ENCODE measurements around the gene AGPAT2.

AGPAT2 gene

DNA sequence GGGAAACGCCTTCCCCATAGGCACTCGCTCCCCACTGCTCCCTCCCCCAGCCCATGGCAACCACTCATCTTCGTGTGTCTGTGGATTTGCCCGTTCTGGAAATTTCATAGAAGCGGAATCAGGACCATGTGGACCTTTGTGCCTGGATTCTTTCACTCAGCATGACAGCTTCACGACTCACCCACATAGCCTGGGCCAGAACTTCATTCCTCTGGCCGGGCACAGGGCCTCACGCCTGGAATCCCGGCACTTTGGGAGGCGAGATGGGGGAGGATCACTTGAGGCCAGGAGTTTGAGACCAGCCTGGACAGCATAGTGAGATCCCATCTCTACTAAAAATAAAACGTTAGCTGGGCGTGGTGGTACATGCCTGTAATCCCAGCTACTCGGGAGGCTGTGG, 13.0 kb upstream of the AGPAT2 start:
- no peak for DNase-seq

DNA sequence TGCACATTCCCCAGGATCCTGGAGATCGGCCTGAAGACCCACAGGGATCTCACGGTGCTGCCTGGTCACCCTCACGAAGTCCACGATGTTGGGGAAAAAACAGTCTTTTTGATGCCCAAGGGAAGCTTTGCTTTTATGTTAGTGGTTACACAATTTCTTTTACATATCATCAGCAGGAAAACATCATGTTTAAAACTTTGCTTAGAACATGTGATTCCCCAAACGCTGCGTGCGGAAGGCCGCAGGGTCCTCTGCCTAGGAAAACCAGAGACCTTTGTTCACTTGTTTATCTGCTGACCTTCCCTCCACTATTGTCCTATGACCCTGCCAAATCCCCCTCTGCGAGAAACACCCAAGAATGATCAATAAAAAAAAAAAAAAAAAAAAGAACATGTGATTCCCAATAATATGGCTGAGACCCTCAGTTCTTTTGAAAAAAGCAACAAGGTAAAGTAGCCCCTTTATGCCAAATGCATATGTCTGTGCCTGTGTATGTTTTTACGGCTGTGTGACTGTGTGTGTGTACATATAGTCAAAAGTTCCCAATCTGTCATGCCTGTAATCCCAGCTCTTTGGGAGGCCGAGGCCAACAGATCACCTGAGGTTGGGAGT, 11.5 kb upstream of the AGPAT2 start:
- DNase-seq = no peak

DNA sequence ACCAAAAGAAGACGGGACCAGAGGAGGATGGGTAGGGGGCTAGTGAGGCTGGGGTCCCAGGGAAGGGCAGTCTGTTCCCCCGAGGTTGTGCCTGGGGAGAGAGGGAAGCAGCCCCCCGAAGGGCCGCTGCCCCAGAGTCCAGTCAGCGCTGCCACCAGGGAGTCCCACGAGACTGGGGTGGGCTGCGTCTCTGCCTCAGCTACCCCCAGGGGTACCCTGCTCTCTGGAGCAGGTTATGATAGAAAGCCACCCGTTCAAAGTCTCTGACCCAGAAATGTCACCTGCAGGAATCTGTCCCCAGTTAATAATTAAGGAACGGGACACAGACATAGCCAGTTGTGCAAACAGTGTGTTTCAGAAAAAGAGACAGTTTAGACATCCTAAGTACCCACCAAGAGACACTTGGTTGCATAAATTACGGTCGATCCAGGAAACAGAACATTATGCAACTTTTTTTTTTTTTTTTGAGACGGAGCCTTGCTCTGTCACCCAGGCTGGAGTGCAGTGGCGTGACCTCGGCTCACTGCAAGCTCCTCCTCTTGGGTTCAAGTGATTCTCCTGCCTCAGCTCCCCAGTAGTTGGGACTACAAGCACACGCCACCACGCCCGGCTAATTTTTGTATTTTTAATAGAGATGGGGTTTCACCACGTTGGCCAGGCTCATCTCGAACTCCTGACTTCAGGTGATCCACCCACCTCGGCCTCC, 10.7 kb upstream of the AGPAT2 start:
- no peak for DNase-seq

DNA sequence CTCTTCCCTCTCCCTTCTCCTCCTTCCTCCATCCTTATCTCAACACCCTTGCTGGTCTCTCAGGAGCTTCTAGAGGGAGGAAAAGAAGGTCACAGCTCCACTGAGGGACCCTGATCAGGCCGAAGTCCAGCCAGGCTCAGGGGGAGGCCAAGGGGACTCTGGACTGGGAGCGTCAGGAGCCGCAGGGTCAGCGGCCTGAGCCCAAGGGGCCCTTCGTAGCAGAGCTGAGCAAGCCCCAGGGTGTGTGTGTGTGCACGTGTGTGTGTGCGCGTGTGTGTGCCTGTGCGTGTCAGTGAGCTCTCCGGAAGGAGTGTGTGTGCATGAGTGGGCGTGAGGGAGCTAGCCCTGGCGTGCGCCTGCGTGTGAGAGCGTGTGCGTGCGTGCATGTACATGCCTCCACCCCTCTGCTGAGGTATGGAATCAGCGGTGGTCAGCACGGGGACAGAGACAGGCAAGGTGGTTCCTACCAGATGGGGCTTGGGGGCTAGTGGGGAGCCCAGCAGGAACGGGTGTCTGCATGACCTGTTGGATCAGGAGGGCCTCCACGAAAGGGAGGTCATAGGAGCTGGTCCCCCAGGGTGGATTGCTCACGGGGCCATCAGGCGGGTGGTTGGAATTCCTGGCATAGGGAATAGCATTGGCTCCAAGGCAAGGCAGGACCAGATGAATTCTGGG, 10.0 kb upstream of the AGPAT2 start:
- no peak for DNase-seq

DNA sequence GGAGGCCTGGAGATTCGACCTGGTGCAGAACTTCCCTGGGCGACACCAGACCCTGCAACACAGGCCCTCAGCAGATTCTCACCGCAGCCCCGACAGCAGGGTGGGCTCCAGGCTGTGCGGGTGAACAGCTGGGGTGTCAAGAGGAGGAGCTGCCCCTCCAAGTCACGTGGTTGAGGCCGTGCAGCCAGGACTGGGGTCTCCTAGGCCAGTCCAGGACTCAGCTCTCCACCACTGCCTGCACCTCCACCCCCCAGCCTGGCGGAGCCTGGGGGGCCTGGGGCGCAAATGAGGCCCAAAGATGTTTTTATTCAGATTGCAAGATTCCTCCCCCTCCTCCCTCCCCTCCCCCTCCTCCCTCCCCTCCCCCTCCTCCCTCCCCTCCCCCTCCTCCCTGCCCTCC, 9.2 kb upstream of the AGPAT2 start:
- no peak for DNase-seq

DNA sequence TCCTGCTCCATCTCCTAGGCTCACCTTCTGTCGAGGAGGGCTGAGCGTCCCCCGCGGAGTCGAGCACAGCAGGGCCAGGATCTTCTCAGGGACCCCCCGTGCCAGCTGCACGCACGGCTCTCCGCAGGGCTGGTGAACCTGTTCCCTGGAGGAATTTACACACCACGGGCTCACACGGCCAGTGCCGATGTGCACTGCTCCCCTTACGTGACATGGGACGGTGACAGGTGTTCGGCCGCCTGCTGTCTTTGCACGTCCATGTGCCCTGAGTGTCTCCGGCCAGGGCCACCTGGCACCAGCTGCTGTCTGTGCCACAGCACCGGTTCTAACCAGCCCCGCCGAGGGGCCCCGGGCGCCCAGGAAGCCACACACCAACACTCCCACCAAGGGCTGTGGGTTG, 8.7 kb upstream of the AGPAT2 start:
- DNase-seq = no peak

DNA sequence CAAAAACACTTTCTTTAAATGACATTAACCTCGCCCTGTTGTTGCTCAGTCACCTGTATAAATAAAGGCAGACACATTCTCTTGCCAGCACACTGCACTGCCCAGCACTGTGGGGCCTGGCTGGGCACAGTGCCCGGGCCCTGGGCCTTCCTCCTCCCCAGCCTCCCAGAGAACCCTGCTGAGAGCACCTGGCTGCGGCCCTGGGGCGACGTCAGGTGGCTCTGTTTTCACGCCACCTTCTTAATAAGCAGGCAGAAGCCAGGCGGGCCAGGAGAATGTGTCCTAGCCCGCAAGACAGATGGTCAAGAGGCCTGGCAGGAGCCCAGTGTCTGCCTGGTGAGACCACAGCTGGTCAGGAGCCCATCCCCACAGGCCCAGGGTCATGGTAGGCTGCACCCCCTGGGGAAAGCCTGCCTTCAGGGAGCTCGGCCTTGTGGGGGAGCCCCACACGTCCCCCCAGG, 8.2 kb upstream of the AGPAT2 start:
- no peak for DNase-seq

DNA sequence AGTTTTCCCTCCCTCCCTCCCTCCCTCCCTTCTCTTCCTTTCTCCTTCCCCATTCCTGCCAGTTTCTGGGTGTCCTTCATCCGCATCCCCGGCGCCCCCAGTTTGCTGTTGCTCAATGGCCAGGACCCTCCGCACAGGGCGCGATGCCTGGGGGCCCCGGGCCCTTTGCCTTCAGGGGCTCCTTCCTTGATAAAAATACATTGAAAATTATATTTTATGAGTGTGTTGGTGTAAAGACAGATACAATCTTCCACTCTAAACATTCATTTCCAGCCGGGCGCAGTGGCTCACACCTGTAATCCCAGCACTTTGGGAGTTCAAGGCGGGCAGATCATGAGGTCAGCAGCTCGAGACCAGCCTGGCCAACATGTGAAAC, 7.6 kb upstream of the AGPAT2 start:
- no peak for DNase-seq

DNA sequence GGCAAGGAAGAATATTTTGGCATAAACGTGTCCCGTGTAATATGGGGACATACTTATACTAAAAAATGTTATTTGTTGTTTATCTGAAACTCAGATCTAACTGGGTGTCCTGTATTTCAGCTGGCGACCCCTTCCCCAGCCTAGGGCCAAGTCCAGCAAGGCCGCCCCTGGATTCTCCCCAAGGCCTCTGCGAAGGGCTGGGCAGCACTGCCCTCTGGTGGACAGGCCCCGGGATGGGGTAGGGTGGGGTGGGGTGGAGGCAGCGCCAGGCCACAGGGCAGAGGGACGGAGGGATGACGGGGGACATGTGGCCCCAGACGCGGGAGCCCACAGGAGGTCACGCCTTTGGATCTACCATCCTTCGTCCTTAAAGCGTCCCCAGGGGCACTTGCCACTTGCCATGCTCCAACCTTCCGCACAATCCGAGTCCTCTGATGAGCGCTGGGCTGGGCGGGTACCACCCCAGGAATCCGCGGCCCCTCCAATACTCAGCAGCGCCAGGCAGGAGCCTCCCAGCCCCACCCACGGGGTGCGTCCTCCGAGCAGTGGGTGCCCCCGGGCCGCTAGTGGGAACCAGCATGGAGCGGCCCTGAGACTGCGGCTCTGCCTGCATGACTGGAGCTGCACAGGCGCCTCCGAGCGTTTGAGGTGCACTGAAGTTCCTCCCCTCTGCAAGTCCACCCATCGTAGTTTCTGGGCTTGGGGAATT, 7.1 kb upstream of the AGPAT2 start:
- DNase-seq = peak; percentile 26

DNA sequence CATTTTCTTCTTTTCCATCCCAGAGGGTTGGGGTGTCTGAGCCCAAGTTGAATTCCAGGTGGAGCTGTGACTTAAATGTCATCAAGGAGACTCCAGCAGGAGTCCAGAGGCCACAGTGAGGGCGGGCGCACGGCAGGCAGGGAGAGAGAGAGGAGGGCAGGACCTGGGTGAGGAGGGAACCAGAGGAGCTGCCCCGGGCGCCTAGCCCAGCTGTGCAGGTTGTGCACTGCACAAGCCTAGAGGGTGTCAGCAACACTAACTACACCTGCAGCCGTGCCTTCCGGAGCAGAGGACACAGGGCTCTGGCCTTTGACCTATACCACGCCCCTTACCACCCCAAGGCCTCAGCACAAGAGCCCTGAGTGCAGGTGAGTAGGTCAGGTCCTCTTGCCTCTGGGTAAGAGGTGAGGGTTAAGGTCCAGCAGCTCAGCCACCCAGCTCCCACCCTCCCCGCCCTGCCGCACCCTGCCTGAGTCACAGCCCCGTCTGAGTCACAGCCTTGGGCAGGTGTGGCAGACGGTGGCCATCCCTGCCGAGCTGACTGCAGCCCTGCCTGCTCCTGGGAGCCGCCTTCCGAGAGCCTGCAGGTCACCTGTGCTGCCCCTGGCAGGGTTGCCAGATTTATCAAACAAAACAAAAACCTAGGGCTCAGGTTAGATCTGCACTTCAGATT, 6.4 kb upstream of the AGPAT2 start:
- no peak for DNase-seq

DNA sequence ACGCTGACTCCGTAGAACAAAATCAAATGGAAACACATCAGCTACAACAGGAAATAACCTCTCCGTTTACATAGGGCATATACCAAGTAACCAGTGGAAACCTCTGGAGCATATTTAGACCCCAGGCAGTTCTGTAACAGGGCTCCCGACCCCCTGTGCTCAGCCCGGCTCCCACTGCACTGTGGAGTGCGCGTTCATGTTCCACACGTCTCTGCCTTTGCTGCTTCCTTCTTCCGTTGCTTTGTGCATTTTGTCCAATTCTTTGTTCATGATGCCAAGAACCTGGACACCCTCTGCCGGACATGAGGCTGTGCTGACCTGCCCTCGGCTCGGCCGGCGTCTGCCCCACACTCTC, 5.9 kb upstream of the AGPAT2 start:
- DNase-seq = no peak

DNA sequence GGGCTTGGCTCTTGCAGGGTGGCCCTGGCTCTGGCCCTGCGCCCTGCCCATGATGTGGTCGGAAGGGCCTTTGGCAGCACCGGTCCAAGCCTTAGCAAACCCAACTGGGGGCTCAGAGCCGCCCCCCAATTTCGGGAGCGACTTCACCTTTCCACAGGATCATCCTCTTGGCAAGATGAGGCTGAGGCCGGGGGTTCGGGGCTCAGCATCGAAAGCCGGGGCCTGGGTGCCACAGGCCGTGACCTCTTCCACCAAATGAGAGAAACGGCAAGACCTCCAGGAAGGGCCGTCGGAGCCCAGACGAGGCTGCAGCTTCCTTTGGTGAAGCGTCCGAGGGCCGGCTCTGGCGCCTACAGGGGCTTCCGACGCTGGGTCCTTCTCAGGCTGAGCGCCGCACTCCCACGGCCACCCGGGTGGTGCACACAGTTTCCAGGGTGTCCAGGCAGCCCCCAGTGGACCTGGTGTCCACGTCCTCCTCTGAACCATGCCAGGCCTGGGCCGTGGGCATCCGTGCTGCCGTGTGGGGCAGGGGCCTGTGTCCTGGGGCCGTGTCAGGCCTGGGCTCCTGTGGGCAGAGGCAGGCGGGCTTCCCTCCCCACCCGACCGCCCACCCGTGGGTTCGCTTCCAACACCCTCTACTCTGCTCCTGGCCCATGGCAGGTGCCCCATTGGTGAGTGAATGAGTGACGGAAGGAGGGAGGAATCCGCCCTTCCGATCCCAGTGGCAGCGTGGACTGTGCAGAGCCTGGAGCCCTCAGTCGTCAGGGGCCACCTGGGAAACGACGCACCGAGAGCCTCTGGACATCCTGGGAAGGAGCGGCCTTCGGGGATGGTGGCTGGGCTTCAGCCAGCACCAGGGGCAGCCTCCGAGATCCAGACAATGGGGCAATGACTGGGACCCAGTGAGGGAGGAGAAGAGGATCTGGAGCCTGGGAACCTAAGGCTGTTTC, 5.2 kb upstream of the AGPAT2 start:
- DNase-seq = no peak

DNA sequence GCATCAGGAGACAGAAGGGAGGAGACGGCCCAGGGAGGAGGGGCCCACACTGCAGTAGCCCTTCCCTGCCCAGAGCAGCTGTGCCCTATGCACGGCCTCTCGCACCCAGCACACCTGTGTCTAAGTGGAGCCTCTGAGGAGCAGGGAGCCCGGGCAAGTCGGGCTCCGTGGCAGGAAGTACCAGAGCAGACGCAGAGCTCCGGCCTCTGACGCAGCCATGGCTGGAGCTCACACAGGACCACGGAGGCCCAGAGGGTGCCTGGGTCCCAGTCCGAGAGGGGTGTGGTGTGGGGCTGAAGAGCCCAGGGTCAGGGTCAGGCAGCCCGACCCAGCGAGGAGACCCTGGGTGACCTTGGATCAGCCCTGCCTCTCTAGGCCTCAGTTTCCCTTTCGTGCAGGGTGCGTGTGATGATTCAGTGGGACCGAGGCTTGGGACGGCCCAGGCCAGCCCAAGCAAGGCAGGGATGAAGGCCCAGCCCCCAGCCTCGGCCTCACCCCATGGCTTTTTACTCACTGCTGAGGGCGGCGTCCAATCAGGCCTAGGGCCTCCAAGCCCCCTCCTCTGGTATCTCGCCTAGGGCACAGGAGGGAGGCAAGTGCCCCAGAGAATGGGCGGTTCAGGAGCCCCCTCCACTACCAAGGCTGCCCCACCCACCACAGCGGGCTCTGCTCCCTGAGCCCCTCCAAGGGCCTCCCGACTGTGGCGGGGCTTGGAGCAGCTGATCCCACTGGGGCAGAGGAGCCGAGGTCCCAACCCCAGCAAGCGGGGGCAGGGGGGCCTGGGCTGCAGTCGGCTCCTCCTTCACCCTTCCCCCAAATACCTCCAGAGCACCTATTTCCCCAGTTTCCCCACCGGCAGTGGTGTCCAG, 4.3 kb upstream of the AGPAT2 start:
- no peak for DNase-seq

DNA sequence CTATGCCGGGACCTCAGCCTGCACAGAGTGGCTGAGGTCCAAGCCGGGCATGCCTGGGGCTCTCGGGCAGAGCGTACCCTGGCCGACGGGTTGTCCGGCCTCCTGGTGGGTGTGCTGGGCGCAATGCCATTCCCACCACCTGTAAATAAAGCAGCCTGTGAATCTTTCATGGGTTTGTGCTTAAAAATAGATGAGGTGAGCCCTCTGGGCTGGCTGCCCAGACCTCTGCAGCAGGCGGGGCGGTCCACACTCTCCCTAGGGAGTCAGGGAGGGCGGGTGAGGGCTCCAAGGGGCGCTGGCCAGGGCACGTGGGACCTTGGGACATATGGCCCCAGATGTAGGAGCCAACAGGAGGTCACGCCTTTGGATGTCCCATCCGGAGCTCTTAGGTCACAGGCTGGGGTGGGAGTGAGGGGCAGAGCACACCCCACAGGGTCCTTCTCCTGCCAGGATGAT, 3.6 kb upstream of the AGPAT2 start:
- DNase-seq = no peak

DNA sequence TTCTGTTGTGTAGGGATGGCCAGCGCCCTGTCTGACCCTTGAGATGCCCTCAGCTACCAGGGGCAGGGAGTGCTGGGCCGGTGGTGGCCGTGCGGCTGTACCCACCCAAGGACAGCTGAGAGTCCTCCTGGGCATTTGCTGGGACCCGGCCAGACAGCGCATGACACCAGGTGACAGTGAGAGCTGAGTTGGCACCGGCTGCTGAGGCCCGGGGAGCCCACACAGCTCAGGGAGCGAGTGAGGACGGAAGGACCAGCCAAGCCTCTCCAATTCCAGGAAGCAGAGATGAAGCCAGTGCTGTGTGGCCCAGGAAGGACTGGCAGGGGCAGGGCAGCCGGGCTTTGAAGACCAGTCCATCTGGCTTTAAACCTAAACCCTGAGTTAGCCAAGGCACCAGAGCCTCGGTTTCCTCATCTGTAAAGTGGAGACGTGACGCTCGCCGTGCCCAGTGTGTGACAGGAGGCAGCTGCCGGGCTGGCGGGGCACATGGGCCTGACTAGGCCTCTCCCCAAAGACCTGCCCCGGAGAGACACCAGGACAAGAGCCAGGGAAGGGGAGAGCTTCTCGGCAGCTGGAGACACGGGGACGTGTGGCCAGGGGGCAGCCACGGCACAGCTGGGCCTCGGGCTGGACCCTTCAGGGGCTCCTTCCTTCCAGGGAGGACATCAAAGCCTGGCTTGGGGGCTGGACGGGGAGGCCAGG, 3.0 kb upstream of the AGPAT2 start:
- DNase-seq = no peak

DNA sequence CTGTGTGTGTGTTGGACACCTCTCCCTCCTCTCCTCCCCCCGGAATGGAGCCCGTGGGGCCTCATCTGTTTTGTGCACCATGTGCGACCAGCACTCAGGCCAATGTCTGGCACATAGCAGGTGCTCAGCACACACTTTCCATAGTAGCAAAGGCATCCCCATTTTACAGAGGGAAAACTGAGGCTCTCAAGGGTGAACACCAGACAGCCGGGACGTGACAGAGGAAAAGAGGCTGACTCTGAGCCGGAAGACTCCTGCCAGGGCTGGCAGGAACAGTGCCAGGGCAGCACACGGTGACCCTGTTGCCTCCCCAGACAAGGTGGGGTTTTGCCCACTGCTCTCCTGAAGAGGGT, 1.8 kb upstream of the AGPAT2 start:
- DNase-seq = no peak

DNA sequence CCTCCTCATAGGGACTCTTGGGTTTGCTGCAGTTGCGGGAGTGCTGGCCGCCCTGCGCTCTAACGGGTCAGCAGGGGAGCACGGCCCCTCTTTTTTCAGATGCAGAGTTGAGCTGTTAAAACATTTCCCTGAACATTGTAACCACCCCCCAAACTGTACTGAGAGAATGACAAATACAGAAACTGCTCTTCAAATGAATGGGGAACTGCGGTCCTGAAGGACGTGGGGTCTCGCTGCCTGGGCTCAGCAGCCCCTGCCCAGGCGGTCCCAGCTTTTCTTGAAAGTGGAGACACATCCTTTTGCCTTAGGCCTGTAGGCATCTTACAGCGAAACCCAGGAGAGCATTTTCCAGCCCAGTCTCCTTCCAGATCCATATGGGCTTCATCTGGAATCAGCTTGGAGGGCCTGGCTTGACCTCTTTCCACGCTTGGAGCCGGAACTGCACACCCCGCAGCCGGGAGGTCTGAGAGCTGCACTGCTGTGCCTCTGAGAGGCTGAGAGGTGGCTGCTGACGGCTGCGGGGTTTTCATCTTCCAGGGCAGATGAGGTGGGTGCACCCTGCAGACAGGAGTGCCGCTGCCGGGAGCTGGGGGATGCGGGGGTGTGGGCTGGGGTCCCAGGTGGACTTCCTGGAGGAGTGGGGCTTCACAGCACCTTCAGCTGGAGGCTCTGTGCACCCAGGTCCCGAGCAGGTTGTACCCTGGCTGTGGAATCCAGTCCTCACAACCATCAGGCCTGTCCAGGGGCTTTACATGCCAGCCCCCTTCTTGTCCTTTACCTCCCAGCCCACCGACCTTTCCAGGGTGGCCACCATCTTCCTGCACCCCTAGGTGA, 1.2 kb upstream of the AGPAT2 start:
- no peak for DNase-seq

DNA sequence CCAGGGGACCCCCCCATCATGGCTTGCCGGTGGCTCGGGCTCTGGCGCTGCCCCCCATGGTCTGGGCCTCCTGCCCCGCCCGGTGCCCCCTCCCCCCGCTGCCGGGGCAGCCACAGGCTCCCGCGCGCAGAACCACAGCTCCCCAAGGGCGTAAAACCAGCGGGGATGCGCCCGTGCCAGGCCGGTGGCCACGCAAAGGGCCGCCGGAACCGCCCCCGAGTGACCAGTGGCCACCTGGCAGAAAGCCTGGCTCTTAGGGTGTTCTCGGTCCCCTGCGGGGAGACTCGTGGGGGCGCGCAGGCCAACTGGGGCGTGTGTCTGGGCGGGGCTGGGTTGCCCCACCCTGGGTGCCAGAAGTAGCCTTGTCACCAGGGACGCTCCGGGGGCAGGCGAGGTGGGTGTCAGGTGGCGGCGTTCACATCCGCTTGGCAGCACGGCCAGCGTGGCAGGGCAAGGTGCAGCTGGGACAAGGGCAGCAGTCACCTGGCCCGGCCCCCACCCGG, 515 bp upstream of the AGPAT2 start:
- peak; percentile 10 for DNase-seq

DNA sequence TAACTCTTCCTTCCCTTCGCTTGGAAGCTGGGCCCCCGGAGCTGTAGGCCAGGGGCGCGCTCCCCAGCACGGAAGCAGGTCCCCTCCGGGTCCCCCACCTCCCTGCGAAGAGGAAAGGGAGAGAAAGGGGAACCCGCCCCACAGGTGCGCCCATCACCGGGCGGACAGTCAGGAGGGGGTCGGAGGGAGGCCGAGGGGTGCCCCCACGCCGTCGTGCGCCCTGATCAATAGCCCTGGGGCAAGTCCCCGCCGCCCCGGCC, 793 bp downstream of the AGPAT2 start:
- no peak for DNase-seq

Measured in CD4-positive, alpha-beta T cell treated with Interleukin-6 for 4 hours (primary cell).